ENCODE measurements around the gene BBS12. TPM values are rescaled to one million over a fixed set of nuclear protein-coding genes. Genes with fewer than 3 reads are reported as not detected.

The BBS12 gene
- total and polyA plus RNA-seq, 12 donors: 1.5 to 7.8 (median 5.4) TPM

DNA sequence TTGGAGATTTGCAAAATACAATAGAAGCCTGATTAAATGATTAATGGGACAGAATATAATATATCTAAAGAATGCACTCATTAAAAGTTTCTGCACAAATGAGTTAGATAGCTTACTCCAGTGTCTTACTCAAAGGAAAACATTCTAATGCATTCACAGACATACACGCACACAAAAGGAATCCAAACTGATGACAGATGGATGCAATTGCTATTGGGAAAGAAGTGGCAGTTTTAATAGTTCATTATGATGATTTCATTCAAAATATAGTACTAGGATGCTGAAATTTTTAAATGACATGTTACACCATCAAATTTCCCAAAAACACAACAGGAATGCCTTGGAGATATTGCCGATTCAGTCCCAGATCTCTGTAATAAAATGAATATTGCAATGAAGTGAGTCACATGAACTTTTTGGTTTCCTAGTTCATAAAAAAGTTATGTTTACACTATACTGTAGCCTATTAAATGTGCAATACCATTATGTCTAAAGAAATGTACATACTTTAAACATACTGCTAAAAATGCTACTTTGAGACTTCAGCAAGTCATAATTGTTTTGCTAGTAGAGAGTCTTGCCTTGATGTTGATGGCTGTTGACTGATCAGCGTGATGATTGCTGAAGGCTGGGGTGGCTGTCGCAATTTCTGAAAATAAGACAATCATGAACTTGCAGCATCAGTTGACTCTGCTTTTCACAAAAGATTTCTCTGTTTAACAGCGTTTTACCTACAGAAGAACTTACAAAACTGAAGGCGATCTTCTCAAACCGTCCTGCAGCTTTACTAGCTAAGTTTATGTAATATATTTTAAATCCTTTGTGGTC is 45.6 kb downstream of the BBS12 start:
- no peak for DNase-seq
- no peaks in the 10 kb centered on the region for H3K27me3 ChIP-seq
- H3K9me3 ChIP-seq (replicated peaks in 1 of 3): no peaks in the 10 kb centered on the region
- 91 to 93% (median 92%) methylated on average over 7 of the region's 7 CpGs for WGBS, 4 donors
- TF ChIP-seq, protein P1, sequence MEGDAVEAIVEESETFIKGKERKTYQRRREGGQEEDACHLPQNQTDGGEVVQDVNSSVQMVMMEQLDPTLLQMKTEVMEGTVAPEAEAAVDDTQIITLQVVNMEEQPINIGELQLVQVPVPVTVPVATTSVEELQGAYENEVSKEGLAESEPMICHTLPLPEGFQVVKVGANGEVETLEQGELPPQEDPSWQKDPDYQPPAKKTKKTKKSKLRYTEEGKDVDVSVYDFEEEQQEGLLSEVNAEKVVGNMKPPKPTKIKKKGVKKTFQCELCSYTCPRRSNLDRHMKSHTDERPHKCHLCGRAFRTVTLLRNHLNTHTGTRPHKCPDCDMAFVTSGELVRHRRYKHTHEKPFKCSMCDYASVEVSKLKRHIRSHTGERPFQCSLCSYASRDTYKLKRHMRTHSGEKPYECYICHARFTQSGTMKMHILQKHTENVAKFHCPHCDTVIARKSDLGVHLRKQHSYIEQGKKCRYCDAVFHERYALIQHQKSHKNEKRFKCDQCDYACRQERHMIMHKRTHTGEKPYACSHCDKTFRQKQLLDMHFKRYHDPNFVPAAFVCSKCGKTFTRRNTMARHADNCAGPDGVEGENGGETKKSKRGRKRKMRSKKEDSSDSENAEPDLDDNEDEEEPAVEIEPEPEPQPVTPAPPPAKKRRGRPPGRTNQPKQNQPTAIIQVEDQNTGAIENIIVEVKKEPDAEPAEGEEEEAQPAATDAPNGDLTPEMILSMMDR (IDR thresholded peaks at IDR 0.05): no peak
- TF ChIP-seq POLR2A (IDR thresholded peaks at IDR 0.05): no peak
- no peaks in the 10 kb centered on the region for H3K36me3 ChIP-seq (replicated peaks in 1 of 2)
- H3K4me1 ChIP-seq (replicated peaks in 1 of 2): no peaks in the 10 kb centered on the region
- no peak overlapping the region for H3K4me3 ChIP-seq
- intact Hi-C loops (cut with DNase I): no loop called here
- H3K27ac ChIP-seq: no peak overlapping the region

DNA sequence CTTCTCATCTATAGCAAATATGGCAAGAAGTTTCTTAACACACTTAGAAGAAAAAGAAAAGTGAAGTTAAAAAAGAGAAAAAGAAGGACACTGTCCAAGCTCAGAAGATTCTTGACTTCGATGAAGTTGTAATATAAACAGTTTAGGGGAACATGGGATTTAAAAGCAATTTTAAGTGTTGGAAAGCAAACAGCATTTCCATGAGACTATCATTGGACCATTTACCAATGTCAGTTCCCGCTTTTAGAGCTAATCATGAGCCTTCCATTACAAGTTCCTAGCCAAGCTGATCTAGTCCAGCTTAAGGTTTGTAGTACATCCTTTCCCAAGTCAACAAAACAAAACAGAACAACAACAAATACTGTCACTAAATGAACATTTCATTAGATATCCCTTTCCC is 49.0 kb downstream of the BBS12 start:
- WGBS, 4 donors: 69 to 86% (median 84%) methylated on average over 2 of the region's 2 CpGs
- no peak for DNase-seq
- no peak overlapping the region for H3K4me3 ChIP-seq
- no peaks in the 10 kb centered on the region for H3K4me1 ChIP-seq (replicated peaks in 1 of 2)
- H3K9me3 ChIP-seq (replicated peaks in 1 of 3): no peaks in the 10 kb centered on the region
- H3K27ac ChIP-seq: no peak overlapping the region
- intact Hi-C loops (cut with DNase I): no loop called here
- TF ChIP-seq, protein P1 (IDR thresholded peaks at IDR 0.05): no peak
- no peaks in the 10 kb centered on the region for H3K36me3 ChIP-seq (replicated peaks in 1 of 2)
- H3K27me3 ChIP-seq: no peaks in the 10 kb centered on the region

DNA sequence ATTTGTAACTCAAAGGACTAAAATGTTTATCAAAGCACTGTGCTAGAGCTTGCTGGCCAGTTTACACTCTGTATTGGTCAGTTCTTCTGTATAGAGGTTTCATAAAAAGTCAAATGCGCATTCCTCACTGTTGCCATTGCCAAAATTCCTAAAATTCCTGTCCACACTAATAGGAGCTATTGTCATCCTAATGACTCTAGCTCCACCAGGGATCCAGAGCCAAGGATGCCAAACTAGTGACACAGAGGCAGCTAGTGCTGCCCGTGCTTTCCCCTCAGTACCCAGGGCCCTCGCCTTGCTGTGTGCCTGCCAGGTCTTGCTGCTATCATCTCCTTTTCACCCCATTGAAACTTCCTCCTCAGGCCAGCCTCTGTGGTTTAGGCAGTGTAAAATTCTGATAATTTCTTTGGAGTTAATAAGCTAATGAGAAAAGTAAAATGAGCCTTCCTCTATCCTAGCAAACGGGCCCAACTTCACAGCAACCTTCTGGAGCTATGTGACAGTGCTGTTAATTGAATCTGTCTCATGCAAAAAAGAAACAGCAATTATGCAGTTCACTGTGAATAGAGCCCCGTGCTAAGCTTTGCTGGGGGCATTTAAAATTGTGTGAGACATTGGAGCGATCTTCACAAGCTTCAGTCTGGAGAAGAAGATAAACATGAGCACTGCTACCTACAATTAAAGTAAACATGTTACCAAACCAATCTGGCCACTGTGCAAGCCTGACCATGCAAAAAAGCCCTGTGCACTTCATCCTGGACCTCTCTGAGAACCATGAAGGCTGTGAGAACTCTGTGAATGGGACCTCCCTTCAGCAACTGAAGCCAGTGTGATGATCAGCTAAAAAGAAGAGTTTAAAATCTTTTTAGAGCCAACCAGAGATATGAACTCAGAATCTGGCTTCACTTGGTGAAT is 51.1 kb downstream of the BBS12 start:
- H3K9me3 ChIP-seq (replicated peaks in 1 of 3): no peaks in the 10 kb centered on the region
- H3K36me3 ChIP-seq (replicated peaks in 1 of 2): no peaks in the 10 kb centered on the region
- no peaks in the 10 kb centered on the region for H3K27me3 ChIP-seq
- intact Hi-C loops (cut with DNase I): no loop called here
- WGBS, 4 donors: 39 to 57% (median 43%) methylated on average over 6 of the region's 6 CpGs
- DNase-seq: peak in 5 of 7 donors; percentile 17 to 62 (median 26)
- TF ChIP-seq, protein P1 (IDR thresholded peaks at IDR 0.05): no peak
- TF ChIP-seq POLR2A (IDR thresholded peaks at IDR 0.05): no peak
- H3K4me1 ChIP-seq (replicated peaks in 1 of 2): no peaks in the 10 kb centered on the region
- peak overlapping the region in 1 of 5 donors; percentile 30 for H3K27ac ChIP-seq
- no peak overlapping the region for H3K4me3 ChIP-seq

DNA sequence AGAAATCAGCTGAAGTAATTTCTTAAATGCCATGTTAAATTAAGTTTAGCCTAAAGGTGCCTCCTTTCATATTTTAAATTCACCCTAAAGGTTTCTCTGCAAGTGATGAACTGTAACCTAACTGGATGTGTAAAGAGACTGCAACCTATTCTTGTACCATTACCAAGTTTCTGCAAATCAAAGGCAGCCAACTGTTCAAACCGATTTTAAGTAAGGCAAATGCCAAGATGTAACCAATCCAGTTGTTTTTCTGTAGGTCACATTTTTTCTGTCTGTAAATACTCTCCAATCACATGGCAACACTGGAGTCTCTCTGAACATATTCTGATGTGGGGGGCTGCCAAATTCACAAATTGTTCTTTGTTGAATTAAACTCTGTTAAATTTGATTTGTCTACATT is 51.8 kb downstream of the BBS12 start:
- Histone ChIP-seq H3K27ac (no peak overlapping the region), H3K36me3 (replicated peaks in 1 of 2) (no peaks in the 10 kb centered on the region), H3K27me3 (no peaks in the 10 kb centered on the region), H3K4me1 (replicated peaks in 1 of 2) (no peaks in the 10 kb centered on the region), H3K9me3 (replicated peaks in 1 of 3) (no peaks in the 10 kb centered on the region), H3K4me3 (no peak overlapping the region)
- 20 to 32% (median 22%) methylated on average over 1 of the region's 1 CpG for WGBS, 4 donors
- no peak for DNase-seq
- no peak for TF ChIP-seq POLR2A (IDR thresholded peaks at IDR 0.05)
- TF ChIP-seq, protein P1 (IDR thresholded peaks at IDR 0.05): no peak
- intact Hi-C loops (cut with DNase I): no loop called here

All from adrenal gland (tissue), 12 donors.